ENCODE data around the gene RAD51D.

Gene RAD51D

DNA sequence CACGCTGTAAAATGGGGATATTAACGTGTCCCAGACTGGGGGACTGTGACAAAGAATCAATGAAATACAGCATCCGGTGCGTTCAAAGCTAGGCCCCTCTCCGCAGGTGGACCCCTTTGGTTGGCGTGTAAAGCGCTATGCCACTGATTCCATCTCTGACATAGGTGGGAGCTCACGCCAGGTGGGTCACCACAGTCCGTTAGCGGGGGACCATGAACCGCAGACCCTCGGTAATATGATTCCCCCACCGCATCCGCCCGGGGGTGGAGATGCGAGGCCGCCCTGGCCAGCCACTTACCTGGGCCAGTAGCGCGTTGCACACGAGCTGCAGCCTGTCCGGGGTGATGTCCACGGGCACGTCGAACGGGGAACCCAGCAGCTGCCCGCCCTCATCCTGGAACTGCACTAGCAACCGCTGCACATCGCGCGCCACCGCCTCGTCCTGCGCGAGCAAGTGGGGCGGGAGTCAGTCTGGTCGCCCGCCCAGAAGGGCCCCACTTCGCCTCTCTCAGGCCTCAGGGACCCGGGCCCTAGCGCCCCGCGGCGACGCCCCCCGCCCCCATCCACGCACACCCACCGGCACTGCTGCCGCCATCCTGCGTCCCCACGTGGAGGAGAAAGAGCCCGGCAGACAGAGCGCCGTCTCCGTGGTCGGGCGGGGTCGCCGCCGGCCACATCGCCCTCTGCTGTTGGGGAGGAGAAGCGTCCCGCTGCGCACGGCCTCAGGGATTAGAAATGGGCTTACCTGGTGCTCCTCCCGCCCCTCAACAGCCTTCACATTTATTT is 22.2 kb upstream of the RAD51D start, which contains the start of gene NLE1 (continued):
- TF ChIP-seq ZNF132 (tag by site-specific recombination; IDR thresholded peaks at IDR 0.05; ENCODE audit: borderline replicate concordance): no peak
- no peak for TF ChIP-seq ZNF311 (tag by site-specific recombination; IDR thresholded peaks at IDR 0.05; ENCODE audit: borderline replicate concordance)
- no peak for TF ChIP-seq SCRT1 (tag by site-specific recombination; IDR thresholded peaks at IDR 0.05; ENCODE audit: borderline replicate concordance)
- TF ChIP-seq, protein P1, sequence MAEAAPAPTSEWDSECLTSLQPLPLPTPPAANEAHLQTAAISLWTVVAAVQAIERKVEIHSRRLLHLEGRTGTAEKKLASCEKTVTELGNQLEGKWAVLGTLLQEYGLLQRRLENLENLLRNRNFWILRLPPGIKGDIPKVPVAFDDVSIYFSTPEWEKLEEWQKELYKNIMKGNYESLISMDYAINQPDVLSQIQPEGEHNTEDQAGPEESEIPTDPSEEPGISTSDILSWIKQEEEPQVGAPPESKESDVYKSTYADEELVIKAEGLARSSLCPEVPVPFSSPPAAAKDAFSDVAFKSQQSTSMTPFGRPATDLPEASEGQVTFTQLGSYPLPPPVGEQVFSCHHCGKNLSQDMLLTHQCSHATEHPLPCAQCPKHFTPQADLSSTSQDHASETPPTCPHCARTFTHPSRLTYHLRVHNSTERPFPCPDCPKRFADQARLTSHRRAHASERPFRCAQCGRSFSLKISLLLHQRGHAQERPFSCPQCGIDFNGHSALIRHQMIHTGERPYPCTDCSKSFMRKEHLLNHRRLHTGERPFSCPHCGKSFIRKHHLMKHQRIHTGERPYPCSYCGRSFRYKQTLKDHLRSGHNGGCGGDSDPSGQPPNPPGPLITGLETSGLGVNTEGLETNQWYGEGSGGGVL (tag by site-specific recombination; IDR thresholded peaks at IDR 0.05): peak; percentile 68
- TF ChIP-seq ZNF624 (tag by site-specific recombination; IDR thresholded peaks at IDR 0.05): no peak
- TF ChIP-seq ZNF266 (tag by site-specific recombination; IDR thresholded peaks at IDR 0.05; ENCODE audit: low read depth): no peak
- TF ChIP-seq ZNF768 (tag by site-specific recombination; IDR thresholded peaks at IDR 0.05): no peak; the same call in 1 of the 2 replicates
- no peak for TF ChIP-seq MYNN (tag by site-specific recombination; IDR thresholded peaks at IDR 0.05; ENCODE audit: borderline replicate concordance)
- TF ChIP-seq, protein P2, sequence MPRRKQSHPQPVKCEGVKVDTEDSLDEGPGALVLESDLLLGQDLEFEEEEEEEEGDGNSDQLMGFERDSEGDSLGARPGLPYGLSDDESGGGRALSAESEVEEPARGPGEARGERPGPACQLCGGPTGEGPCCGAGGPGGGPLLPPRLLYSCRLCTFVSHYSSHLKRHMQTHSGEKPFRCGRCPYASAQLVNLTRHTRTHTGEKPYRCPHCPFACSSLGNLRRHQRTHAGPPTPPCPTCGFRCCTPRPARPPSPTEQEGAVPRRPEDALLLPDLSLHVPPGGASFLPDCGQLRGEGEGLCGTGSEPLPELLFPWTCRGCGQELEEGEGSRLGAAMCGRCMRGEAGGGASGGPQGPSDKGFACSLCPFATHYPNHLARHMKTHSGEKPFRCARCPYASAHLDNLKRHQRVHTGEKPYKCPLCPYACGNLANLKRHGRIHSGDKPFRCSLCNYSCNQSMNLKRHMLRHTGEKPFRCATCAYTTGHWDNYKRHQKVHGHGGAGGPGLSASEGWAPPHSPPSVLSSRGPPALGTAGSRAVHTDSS (tag by site-specific recombination; IDR thresholded peaks at IDR 0.05): no peak
- TF ChIP-seq, protein P3, sequence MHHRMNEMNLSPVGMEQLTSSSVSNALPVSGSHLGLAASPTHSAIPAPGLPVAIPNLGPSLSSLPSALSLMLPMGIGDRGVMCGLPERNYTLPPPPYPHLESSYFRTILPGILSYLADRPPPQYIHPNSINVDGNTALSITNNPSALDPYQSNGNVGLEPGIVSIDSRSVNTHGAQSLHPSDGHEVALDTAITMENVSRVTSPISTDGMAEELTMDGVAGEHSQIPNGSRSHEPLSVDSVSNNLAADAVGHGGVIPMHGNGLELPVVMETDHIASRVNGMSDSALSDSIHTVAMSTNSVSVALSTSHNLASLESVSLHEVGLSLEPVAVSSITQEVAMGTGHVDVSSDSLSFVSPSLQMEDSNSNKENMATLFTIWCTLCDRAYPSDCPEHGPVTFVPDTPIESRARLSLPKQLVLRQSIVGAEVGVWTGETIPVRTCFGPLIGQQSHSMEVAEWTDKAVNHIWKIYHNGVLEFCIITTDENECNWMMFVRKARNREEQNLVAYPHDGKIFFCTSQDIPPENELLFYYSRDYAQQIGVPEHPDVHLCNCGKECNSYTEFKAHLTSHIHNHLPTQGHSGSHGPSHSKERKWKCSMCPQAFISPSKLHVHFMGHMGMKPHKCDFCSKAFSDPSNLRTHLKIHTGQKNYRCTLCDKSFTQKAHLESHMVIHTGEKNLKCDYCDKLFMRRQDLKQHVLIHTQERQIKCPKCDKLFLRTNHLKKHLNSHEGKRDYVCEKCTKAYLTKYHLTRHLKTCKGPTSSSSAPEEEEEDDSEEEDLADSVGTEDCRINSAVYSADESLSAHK (tag by site-specific recombination; IDR thresholded peaks at IDR 0.05): peak; percentile 46; the same call in 1 of the 2 replicates
- TF ChIP-seq, protein P4, sequence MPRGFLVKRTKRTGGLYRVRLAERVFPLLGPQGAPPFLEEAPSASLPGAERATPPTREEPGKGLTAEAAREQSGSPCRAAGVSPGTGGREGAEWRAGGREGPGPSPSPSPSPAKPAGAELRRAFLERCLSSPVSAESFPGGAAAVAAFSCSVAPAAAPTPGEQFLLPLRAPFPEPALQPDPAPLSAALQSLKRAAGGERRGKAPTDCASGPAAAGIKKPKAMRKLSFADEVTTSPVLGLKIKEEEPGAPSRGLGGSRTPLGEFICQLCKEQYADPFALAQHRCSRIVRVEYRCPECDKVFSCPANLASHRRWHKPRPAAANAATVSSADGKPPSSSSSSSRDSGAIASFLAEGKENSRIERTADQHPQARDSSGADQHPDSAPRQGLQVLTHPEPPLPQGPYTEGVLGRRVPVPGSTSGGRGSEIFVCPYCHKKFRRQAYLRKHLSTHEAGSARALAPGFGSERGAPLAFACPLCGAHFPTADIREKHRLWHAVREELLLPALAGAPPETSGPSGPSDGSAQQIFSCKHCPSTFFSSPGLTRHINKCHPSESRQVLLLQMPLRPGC (tag by site-specific recombination; IDR thresholded peaks at IDR 0.05): peak; percentile 70
- TF ChIP-seq ZFP41 (tag by site-specific recombination; IDR thresholded peaks at IDR 0.05; ENCODE audit: borderline replicate concordance): no peak
- no peak for TF ChIP-seq HOXC10 (CRISPR knock-in tag; IDR thresholded peaks at IDR 0.05)
- peak; percentile 71 for TF ChIP-seq KLF1 (tag by site-specific recombination; IDR thresholded peaks at IDR 0.05)
- peak; percentile 98 for TF ChIP-seq KLF16 (tag by site-specific recombination; IDR thresholded peaks at IDR 0.05)
- TF ChIP-seq, protein P5, sequence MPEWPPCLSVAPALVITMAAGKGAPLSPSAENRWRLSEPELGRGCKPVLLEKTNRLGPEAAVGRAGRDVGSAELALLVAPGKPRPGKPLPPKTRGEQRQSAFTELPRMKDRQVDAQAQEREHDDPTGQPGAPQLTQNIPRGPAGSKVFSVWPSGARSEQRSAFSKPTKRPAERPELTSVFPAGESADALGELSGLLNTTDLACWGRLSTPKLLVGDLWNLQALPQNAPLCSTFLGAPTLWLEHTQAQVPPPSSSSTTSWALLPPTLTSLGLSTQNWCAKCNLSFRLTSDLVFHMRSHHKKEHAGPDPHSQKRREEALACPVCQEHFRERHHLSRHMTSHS (tag by site-specific recombination; IDR thresholded peaks at IDR 0.05): no peak
- no peak for TF ChIP-seq ZNF571 (tag by site-specific recombination; IDR thresholded peaks at IDR 0.05)
- TF ChIP-seq ZNF214 (tag by site-specific recombination; IDR thresholded peaks at IDR 0.05; ENCODE audit: borderline replicate concordance): no peak
- no peak for TF ChIP-seq ZNF112 (tag by site-specific recombination; IDR thresholded peaks at IDR 0.05)
- TF ChIP-seq ZNF785 (tag by site-specific recombination; IDR thresholded peaks at IDR 0.05): peak; percentile 31; the same call in 1 of the 2 replicates
- TF ChIP-seq ZNF169 (tag by site-specific recombination; IDR thresholded peaks at IDR 0.05): no peak
- TF ChIP-seq, protein P6, sequence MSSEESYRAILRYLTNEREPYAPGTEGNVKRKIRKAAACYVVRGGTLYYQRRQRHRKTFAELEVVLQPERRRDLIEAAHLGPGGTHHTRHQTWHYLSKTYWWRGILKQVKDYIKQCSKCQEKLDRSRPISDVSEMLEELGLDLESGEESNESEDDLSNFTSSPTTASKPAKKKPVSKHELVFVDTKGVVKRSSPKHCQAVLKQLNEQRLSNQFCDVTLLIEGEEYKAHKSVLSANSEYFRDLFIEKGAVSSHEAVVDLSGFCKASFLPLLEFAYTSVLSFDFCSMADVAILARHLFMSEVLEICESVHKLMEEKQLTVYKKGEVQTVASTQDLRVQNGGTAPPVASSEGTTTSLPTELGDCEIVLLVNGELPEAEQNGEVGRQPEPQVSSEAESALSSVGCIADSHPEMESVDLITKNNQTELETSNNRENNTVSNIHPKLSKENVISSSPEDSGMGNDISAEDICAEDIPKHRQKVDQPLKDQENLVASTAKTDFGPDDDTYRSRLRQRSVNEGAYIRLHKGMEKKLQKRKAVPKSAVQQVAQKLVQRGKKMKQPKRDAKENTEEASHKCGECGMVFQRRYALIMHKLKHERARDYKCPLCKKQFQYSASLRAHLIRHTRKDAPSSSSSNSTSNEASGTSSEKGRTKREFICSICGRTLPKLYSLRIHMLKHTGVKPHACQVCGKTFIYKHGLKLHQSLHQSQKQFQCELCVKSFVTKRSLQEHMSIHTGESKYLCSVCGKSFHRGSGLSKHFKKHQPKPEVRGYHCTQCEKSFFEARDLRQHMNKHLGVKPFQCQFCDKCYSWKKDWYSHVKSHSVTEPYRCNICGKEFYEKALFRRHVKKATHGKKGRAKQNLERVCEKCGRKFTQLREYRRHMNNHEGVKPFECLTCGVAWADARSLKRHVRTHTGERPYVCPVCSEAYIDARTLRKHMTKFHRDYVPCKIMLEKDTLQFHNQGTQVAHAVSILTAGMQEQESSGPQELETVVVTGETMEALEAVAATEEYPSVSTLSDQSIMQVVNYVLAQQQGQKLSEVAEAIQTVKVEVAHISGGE (tag by site-specific recombination; conservative IDR thresholded peaks at IDR 0.05; ENCODE audit: low read depth): peak; percentile 19
- TF ChIP-seq ZNF701 (tag by site-specific recombination; IDR thresholded peaks at IDR 0.05): no peak
- TF ChIP-seq ZNF626 (tag by site-specific recombination; IDR thresholded peaks at IDR 0.05): no peak
- peak; percentile 93 for TF ChIP-seq ZNF501 (tag by site-specific recombination; IDR thresholded peaks at IDR 0.05)
- peak; percentile 49 for TF ChIP-seq ZXDB (tag by site-specific recombination; IDR thresholded peaks at IDR 0.05)
